GM12878 (cell line): ENCODE results near the gene RAD23B.

Source experiments
- BMI1 ChIP-seq: fragments of 450-650 bp; IDR thresholded peaks from 2 replicates; pipeline ENCODE4 v1.6.1; 2016; ENCODE audit warnings: mild to moderate bottlenecking, moderate library complexity, borderline replicate concordance
- EP300 ChIP-seq, 2 experiments: fragments of 150-350 bp in 1 of 2; IDR thresholded peaks; 2 replicates each; pipeline ENCODE4 v1.6.1; 2011 to 2012; ENCODE audit warnings: low read depth in 2 of 2, low read length in 2 of 2, borderline replicate concordance in 1 of 2, improper control_type of control experiment in 1 of 2, inconsistent platforms in 1 of 2; ENCODE audit not compliant: control insufficient read depth in 1 of 2
- EZH2 ChIP-seq: IDR thresholded peaks from 2 replicates; pipeline ENCODE4 v1.6.1; 2012; ENCODE audit warnings: low read depth, mild to moderate bottlenecking, control low read depth, inconsistent platforms, low read length, borderline replicate concordance; ENCODE audit not compliant: control insufficient read depth
- MTA3 ChIP-seq: IDR thresholded peaks from 2 replicates; pipeline ENCODE4 v1.6.1; 2012; ENCODE audit warnings: low read length, inconsistent platforms, borderline replicate concordance
- MXI1 ChIP-seq: fragments of 150-350 bp; IDR thresholded peaks from 2 replicates; pipeline ENCODE4 v1.6.1; 2011; ENCODE audit warnings: low read depth, mild to moderate bottlenecking, inconsistent platforms, low read length, improper control_type of control experiment
- NFIC ChIP-seq: IDR thresholded peaks from 2 replicates; pipeline ENCODE4 v1.6.1; 2012; ENCODE audit warnings: low read depth, mild to moderate bottlenecking, inconsistent platforms, low read length, moderate library complexity
- NFYA ChIP-seq: IDR thresholded peaks from 2 replicates; pipeline ENCODE4 v1.6.1; 2011; ENCODE audit warnings: low read depth, mild to moderate bottlenecking, low read length, improper control_type of control experiment, borderline replicate concordance
- POLR2AphosphoS5 ChIP-seq: IDR thresholded peaks from 2 replicates; pipeline ENCODE4 v1.6.1; 2011; ENCODE audit warnings: mild to moderate bottlenecking, low read length, inconsistent platforms
- TARDBP ChIP-seq: IDR thresholded peaks from 2 replicates; pipeline ENCODE4 v1.6.1; 2016; ENCODE audit warnings: borderline replicate concordance
- TCF7 ChIP-seq: IDR thresholded peaks from 2 replicates; pipeline ENCODE4 v1.6.1; 2014; ENCODE audit warnings: antibody characterized with exemption, borderline replicate concordance
- USF2 ChIP-seq: IDR thresholded peaks from 2 replicates; pipeline ENCODE4 v1.6.1; 2011; ENCODE audit warnings: low read depth, low read length, improper control_type of control experiment, borderline replicate concordance
- TF ChIP-seq, protein P1 (sequence below), 3 experiments: IDR thresholded peaks in 2 of 3; conservative IDR thresholded peaks in 1 of 3; 2 replicates each; pipeline ENCODE4 v1.5.1; 2011; ENCODE audit warnings: low read depth in 3 of 3, low read length in 3 of 3, mild to moderate bottlenecking in 3 of 3, control low read depth in 2 of 3, moderate library complexity in 2 of 3, inconsistent platforms in 1 of 3, mixed read lengths in 1 of 3; ENCODE audit not compliant: control insufficient read depth in 2 of 3, insufficient read depth in 1 of 3; ENCODE audit errors: extremely low read depth in 1 of 3
- TF ChIP-seq, protein P2 (sequence below): fragments of 450-650 bp; IDR thresholded peaks from 2 replicates; pipeline ENCODE4 v1.6.1; 2016; ENCODE audit warnings: mild to moderate bottlenecking

DNA sequence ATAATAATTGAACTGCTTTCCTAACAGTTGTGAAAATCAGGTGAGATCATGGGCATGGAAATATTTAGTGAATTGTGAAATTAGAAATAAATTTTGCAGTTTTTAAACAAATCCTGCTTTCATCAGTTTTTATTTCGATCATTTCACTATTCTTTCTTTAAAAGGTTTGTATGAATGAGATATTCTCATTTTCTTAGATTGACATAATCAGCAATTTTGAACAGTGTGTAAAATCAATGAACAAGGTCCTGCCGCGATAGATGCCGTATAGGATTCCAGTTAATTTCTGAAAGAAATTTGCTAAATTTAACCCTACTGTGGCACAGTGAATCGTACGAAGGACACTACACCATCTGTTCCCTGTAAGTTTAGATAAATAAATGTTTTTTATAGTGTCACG is 7.5 kb downstream of the RAD23B start:
- TF ChIP-seq USF2 (no peak), EP300 (IDR thresholded peaks at IDR 0.05; ENCODE audit: borderline replicate concordance in 1 of 2, control insufficient read depth in 1 of 2, low read depth in 2 of 2, low read length in 2 of 2) (no peak), BMI1 (no peak), EZH2 (no peak), TARDBP (no peak), TCF7 (no peak), NFYA (no peak), POLR2AphosphoS5 (no peak), MTA3 (no peak), NFIC (no peak), MXI1 (no peak)
- TF ChIP-seq, protein P1, sequence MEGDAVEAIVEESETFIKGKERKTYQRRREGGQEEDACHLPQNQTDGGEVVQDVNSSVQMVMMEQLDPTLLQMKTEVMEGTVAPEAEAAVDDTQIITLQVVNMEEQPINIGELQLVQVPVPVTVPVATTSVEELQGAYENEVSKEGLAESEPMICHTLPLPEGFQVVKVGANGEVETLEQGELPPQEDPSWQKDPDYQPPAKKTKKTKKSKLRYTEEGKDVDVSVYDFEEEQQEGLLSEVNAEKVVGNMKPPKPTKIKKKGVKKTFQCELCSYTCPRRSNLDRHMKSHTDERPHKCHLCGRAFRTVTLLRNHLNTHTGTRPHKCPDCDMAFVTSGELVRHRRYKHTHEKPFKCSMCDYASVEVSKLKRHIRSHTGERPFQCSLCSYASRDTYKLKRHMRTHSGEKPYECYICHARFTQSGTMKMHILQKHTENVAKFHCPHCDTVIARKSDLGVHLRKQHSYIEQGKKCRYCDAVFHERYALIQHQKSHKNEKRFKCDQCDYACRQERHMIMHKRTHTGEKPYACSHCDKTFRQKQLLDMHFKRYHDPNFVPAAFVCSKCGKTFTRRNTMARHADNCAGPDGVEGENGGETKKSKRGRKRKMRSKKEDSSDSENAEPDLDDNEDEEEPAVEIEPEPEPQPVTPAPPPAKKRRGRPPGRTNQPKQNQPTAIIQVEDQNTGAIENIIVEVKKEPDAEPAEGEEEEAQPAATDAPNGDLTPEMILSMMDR (IDR thresholded peaks at IDR 0.05 in 2 of 3, conservative IDR thresholded peaks at IDR 0.05 in 1 of 3; ENCODE audit: control insufficient read depth in 2 of 3, extremely low read depth in 1 of 3, insufficient read depth in 1 of 3, low read depth in 3 of 3, low read length in 3 of 3): no peak
- TF ChIP-seq, protein P2, sequence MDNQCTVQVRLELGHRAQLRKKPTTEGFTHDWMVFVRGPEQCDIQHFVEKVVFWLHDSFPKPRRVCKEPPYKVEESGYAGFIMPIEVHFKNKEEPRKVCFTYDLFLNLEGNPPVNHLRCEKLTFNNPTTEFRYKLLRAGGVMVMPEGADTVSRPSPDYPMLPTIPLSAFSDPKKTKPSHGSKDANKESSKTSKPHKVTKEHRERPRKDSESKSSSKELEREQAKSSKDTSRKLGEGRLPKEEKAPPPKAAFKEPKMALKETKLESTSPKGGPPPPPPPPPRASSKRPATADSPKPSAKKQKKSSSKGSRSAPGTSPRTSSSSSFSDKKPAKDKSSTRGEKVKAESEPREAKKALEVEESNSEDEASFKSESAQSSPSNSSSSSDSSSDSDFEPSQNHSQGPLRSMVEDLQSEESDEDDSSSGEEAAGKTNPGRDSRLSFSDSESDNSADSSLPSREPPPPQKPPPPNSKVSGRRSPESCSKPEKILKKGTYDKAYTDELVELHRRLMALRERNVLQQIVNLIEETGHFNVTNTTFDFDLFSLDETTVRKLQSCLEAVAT: no peak
